Mucosa of gallbladder (tissue), 1 donor: ENCODE measurements around the gene ABCA4. TPM values are rescaled to one million over a fixed set of nuclear protein-coding genes. Genes with fewer than 3 reads are reported as not detected.
"Not testable (repeated sequence)": the region's sequence is repeated elsewhere in the genome, so short reads cannot be mapped to it uniquely, and the experiment has no call there.

ENCODE experiments used
- DNase-seq: peaks from one replicate; pipeline ENCODE4 v3.0.0-alpha.2; 2020; ENCODE audit warnings: low spot score
- total RNA-seq: library from RNA; stranded (reverse); gene quantifications from one replicate; pipeline ENCODE4 v1.2.1, GENCODE V29; 2021
- donor health status: DM: no; HTN: no; CAD: no.

Gene ABCA4
- total RNA-seq, 1 donor from 2014 or later: 0.26 TPM

DNA sequence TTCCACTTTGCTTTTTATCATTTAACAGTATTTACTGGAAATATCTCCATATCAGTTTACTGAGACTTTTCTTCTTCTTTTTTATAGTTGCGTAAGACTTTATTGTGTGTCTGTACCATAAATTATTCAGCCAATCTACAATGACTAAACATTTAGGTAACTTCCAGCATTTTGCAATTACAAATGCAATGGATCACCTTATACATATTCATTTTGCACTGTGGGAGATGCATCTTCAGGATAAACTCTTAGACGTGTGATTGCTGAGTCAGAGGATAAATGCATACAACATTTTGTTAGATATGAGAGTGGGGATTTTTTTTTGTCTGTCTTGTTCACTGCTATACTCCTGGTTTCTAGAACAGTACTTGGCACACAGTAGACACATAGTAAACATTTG lies 116.0 kb downstream of the ABCA4 start:
- DNase-seq: no peak

- no peak for DNase-seq
Observed at GRCh38 chr1:94002046-94002787, 118.7 kb downstream of the ABCA4 start.

- DNase-seq: no peak
Observed at GRCh38 chr1:94001397-94002045, 119.4 kb downstream of the ABCA4 start.

DNA sequence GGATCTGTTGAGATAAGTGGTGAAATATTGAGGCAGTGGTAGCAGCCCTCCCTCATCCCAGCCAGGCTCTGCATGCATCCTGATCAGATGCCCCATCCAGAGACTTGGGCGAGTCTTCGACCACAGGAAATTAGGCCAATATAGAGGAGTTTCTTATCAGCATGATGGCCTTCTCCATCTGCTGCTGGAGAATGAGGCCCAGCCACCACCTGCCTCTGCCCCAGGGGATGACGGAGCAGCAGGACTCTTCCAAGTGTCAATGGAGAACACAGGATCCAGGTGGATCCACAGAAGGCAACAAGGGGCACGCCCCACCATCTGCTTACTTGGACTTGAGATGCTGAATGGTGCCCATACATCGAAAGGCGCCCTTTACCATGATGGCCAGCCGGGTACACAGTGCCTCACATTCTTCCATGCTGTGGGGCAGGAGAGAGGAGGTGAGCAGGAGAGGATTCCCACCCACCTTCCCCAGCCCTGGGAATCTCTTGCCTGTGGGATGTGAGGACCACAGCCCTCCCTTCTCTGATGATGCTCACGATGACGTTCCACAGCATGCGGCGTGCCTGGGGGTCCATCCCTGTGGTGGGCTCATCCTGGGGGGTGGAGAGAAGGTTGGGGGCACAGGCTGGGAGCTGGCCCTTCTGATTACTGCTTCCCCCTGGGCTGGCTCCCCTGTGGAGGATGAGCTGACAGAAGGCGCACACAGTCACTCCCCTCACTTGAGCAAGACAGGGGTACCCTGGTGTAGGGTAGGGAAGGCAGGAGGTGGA lies 120.3 kb downstream of the ABCA4 start:
- DNase-seq: no peak

DNA sequence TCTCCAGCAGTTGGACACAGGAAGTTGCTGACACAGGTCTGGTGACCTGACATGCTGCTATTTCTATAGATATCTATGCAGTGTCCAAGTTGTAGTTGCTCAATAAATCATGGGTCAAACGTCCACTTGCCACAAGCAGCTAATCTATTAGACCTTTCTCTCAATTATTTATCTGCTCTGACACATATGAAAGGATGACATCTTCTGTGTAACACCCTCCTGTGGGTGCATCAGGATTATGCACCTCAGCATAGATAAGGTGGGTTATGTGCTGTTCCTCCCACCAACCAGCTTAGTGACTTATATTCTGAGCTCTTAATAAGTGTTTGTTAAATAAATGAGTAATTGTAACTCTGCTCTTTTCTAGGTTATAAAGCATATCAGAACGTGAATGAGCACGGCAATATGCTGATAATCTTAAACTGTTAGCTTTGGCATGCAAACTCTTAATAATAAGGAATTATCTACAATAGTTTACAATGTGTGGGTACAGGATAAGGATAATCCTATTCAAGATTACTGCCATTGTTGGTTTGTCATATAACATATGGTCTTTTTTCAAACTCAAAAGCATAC lies 121.0 kb downstream of the ABCA4 start:
- no peak for DNase-seq

DNA sequence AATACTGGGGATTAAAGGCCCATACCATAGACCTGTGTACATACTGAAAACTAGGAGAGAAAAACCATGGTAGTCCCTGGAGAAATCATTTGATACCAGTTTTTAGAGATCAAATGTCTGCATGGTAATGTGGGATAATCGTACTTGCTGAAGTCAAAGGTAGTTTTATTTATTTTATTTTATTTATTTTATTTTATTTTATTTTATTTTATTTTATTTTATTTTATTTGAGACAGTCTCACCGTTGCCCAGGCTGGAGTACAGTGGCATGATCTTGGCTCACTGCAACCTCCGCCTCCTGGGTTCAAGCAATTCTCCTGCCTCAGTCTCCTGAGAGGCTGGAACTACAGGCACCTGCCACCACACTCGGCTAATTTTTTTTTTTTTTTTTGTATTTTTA lies 122.4 kb downstream of the ABCA4 start:
- DNase-seq: not testable (repeated sequence)

GRCh38 chr1:93997756-93998155 lies 123.2 kb downstream of the ABCA4 start:
- no peak for DNase-seq

DNA sequence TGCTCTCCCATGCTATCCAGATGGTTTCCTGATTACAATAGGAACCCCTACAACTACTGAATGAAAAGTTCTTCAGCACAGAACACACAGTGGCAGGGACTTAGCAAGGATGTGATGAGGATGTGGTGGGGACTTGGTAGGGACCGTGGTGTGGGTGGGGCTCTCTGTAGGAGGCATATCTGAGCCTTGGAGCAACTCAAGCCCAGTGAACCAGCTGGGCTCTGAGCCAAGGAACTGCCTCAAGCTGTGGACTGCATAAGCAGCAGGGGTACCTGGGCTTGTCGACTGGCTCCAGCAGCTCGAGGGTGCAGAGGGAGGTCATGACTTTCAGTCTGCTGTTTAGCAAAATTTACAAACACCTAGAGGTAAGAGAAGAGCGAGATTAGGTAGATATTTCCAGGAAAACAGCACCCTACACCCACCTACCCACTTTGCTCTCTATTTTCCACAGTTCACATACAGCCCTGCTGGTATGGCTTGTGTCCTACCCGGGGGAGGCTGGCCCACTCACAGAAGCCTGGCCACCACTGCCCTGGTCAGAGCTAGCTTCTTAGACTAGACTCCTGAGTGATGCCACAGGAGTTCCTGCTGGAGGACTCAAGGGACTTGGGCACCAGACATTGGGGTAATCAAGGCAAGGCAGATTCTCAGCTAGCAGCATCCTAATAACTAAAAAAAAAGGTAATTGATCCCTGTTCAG lies 125.0 kb downstream of the ABCA4 start:
- no peak for DNase-seq

- DNase-seq: no peak
Observed at GRCh38 chr1:93993731-93994130, 127.2 kb downstream of the ABCA4 start.

DNA sequence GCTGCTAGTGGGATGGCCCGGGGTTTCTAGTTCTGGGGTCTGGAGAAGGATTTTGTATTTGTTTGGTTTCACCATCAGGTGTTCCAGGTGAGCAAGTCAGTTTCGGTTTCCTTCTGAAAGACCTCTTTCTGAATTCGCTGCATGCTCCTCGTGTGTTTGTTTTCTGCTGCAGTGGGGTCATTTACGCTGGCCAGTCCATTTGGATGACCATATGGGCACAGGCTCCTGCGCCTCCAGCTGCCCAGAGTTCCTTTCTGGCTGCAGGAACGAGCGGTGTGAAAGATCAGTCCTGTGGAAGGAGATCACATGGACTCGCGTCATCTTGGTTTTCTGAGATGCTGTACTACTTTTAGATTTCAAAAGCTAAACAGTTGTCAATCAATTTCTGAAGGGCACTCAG lies 128.0 kb downstream of the ABCA4 start:
- DNase-seq: no peak

DNA sequence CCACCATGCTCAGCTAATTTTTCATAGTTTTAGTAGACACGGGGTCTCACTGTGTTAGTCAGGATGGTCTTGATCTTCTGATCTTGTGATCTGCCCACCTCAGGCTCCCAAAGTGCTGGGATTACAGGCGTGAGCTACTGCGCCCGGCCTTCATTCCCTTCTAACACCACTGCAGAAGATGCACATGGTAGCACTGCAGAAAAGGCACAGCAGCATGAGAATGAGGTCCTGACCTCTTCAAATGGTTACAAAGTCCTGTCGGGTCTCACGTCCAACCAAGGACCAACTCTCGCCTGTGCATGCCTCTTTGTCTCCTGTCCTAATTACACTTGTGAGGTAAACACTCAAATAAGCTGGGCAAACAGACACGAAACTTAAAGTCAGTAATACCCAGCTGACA lies 128.8 kb downstream of the ABCA4 start:
- DNase-seq: no peak

- DNase-seq: no peak
Observed at GRCh38 chr1:93991271-93991670, 129.7 kb downstream of the ABCA4 start.

GRCh38 chr1:93990477-93990876 lies 130.5 kb downstream of the ABCA4 start:
- DNase-seq: not testable (repeated sequence)

DNA sequence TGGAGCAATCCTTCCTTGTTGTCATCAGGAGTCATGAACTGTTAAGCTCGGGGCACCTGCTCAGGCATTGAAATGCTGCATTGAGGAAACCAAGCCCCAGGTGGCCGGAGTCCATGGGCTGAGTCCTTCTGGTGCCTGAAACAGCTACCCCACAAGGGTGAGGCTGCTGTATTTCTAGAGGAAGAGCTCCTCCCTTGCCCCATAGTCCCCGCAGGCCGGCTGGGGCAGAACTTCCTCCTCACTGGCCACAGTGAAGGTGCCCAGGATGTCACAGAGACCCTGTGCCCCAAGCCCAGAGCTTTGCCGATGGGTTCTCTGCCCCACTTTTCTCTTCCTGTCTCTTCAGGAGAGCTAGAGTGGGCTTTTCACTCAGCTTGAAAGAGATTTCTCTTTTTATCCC lies 130.9 kb downstream of the ABCA4 start:
- DNase-seq: no peak

DNA sequence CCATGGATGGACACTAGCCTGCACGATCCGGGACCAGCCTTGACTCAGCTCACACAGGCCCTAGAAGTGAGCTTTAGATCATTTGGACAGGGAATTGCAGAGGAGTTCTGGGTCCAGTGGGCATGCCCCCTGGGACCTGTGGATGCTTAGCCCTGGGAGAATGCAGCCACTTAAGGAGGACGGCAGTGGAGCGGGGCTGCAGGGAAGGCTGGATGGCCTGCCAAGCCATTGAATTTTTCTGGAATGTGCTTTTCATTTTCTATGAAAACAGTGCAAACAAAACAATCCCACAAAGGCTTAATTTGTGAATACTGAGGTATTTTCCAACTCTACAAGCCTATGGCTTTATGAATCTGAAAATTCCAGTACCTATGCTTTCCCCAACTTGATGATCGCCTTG lies 131.3 kb downstream of the ABCA4 start:
- DNase-seq: no peak

- DNase-seq: no peak
Observed at GRCh38 chr1:93988634-93989350, 132.2 kb downstream of the ABCA4 start.

DNA sequence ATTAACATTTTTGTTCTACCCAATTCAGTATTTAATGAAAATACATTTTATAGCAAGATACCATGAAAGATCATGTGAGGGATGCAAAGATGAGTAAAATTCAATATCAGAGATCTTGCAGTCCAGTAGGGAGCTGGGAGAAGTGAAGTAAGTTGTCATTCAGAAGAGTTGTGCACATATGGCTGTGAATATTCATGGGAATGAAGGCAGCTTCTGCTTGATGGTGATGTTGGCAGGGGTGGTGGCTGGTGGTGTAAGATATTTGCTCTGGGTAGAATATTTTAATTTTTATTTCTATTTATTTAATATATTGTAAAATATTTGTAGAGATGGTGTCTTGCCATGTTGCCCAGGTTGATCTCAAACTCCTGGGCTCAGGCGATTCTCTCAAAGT lies 139.7 kb downstream of the ABCA4 start:
- no peak for DNase-seq

GRCh38 chr1:93980320-93981273 lies 140.4 kb downstream of the ABCA4 start:
- DNase-seq: no peak

DNA sequence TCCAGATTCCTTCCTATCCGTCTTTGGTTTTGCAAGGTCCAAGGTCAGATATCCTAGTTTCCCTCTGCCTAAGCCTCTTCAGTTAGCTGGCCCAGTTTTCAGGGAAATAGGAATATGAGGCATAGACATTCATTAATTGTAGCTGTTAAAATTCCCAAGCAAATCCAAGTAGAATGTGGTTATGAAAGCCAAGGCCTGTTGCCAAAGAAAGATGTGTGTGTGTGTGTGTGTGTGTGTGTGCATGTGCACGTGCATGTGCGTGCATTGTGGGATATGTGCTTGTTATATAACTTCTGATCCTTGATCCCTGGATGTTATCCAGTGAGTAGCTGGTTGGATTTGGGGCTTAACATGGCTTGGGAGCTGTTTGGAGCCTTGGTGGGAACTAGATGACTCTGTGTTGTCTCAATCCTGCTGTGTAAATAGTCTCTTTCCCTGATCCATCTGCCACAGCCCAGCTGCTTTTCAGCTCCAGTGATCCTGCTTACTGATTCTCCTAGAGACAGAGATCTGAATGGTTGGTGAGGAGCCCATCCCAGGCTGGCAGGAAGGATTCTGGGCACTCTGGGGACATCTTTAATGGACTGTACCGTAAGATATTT lies 141.1 kb downstream of the ABCA4 start:
- peak; percentile 74 for DNase-seq
